Activated CD8-positive, alpha-beta T cell treated with anti-CD3 and anti-CD28 coated beads for 36 hours (primary cell): Measurements from ENCODE around the gene ERF. TPM values are rescaled to one million over a fixed set of nuclear protein-coding genes. Genes with fewer than 3 reads are reported as not detected.

Source experiments
- ATAC-seq: fragments of 200-7000 bp; cut with Tn5 transposase; one replicate; pipeline ENCODE4 v1.10.0; 2021; ENCODE audit warnings: mild to moderate bottlenecking, moderate library complexity
- CTCF ChIA-PET: fragments of 350-600 bp; sonication (Branson Sonifier 250); formaldehyde crosslinking; loops from one replicate; lab custom pipeline; 2021; ENCODE audit warnings: antibody characterized with exemption; lab: Charles Lee
- POLR2A ChIA-PET: fragments of 350-600 bp; sonication (Branson Sonifier 250); formaldehyde crosslinking; loops from one replicate; lab custom pipeline; 2021; ENCODE audit warnings: antibody characterized with exemption; lab: Charles Lee
- DNase-seq: peaks from one replicate; pipeline ENCODE4 v3.0.0-alpha.2; 2020
- H3K27ac Mint-ChIP-seq: one replicate; pipeline ENCODE4 v1.8.0; 2021; ENCODE audit warnings: mild to moderate bottlenecking, mixed read lengths
- H3K27me3 Mint-ChIP-seq: one replicate; pipeline ENCODE4 v1.8.0; 2021; ENCODE audit warnings: mixed read lengths
- H3K36me3 Mint-ChIP-seq: one replicate; pipeline ENCODE4 v1.8.0; 2021; ENCODE audit warnings: low read depth, mixed read lengths
- H3K4me1 Mint-ChIP-seq: one replicate; pipeline ENCODE4 v1.8.0; 2021; ENCODE audit warnings: low read depth, mixed read lengths
- H3K4me3 Mint-ChIP-seq: one replicate; pipeline ENCODE4 v1.8.0; 2021; ENCODE audit warnings: mild to moderate bottlenecking, moderate library complexity, mixed read lengths
- H3K9me3 Mint-ChIP-seq: one replicate; pipeline ENCODE4 v1.8.0; 2021; ENCODE audit warnings: mixed read lengths
- intact Hi-C: fragments of 100-400 bp; cut with micrococcal nuclease; formaldehyde crosslinking; loops from one replicate; pipeline ENCODE4 v1.10.0; 2022
- total RNA-seq, 2 experiments: library from RNA; stranded (reverse); gene quantifications; one replicate each; pipeline ENCODE4 v1.2.3, GENCODE V29; 2021
- TF ChIP-seq, protein P1 (sequence below): fragments of 200-600 bp; IDR thresholded peaks from one replicate; pipeline ENCODE4 v1.8.0; 2022; ENCODE audit warnings: antibody characterized with exemption, mild to moderate bottlenecking

Gene ERF
- total RNA-seq, 2 experiments from 2014 or later: 60.0 to 69.2 TPM

DNA sequence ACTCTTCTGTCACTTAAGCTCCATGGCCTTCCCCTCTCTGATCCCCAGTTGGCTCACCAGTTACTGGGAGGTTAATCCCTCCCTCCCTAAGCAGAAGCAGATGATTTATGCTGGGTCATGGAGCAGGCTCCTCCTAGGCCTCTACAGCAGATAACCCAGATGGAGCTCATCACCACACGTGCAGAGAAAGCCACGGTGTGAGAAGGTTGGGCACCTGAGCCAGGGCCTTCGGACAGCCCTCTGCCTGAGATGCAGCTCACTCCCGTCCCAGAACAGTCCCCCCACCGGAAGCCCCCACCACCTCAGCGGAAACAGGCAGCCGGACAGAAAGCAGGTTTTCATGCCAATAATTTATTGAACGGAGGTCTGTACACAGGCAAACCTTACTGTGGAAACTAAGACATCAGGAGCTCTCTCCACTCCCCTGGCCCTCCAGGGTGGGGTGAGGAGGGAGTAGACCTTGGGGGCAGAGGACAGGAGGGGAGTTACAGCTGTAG, 25.0 kb downstream of the ERF start:
- Mint-ChIP-seq H3K36me3 (peaks cover 51% of the 10 kb centered on the region), H3K27ac (peak overlapping the region; percentile 83), H3K9me3 (no peaks in the 10 kb centered on the region), H3K27me3 (no peaks in the 10 kb centered on the region), H3K4me3 (no peak overlapping the region), H3K4me1 (peaks cover 27% of the 10 kb centered on the region)
- ChIA-PET CTCF (interaction anchor here (1.1 to 1.9 kb wide), 4 partner anchors 8 to 50 kb away, joined by 3 to 6 read pairs (median 4); no protein-coding TSS in a partner anchor), POLR2A (interaction anchor here (1.2 to 17.2 kb wide), 2 partner anchors 10 to 14 kb away, joined by 4 to 195 read pairs; partner anchors contain the start of gene GSK3A)
- no peak for ATAC-seq
- intact Hi-C loops: no loop called here
- DNase-seq: no peak
- TF ChIP-seq, protein P1, sequence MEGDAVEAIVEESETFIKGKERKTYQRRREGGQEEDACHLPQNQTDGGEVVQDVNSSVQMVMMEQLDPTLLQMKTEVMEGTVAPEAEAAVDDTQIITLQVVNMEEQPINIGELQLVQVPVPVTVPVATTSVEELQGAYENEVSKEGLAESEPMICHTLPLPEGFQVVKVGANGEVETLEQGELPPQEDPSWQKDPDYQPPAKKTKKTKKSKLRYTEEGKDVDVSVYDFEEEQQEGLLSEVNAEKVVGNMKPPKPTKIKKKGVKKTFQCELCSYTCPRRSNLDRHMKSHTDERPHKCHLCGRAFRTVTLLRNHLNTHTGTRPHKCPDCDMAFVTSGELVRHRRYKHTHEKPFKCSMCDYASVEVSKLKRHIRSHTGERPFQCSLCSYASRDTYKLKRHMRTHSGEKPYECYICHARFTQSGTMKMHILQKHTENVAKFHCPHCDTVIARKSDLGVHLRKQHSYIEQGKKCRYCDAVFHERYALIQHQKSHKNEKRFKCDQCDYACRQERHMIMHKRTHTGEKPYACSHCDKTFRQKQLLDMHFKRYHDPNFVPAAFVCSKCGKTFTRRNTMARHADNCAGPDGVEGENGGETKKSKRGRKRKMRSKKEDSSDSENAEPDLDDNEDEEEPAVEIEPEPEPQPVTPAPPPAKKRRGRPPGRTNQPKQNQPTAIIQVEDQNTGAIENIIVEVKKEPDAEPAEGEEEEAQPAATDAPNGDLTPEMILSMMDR: no peak

DNA sequence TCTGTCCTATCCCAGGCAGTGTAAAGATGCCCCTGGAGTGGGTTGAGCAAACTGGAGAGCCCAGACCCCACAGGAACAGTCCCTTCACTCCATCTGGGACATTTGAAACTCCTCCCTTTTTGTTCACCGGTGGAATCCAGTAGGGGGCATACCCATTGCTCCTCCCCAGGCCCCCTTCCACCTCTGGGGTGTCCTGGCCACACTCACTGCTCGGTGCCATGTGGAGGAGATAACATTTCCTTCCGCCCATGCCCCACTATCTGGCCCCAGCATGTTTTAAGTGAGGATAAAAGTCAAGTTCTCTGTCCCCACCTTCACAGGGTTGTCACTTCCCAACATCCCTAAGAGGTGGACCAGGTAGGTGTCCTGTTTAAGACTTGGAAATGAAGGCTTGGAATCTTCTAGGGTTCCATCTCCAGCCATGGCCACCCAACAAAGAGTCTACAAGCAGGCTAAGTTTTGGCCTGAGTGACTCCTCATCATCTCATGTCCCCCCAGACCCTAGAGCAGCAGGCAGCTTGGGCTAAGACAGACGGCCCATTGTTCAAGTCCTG, 25.6 kb downstream of the ERF start:
- DNase-seq (no peak), ATAC-seq (no peak)
- H3K4me1 Mint-ChIP-seq: peaks cover 27% of the 10 kb centered on the region
- POLR2A ChIA-PET: interaction anchor here (0.8 to 17.2 kb wide), 2 partner anchors 9 to 10 kb away, joined by 4 to 195 read pairs; partner anchors contain the start of genes GSK3A and ZNF526
- H3K36me3 Mint-ChIP-seq: peaks cover 54% of the 10 kb centered on the region
- CTCF ChIA-PET: interaction anchor here (1.4 to 1.9 kb wide), 2 partner anchors 16 to 50 kb away, joined by 5 to 6 read pairs; no protein-coding TSS in a partner anchor
- no peaks in the 10 kb centered on the region for H3K27me3 Mint-ChIP-seq
- H3K27ac Mint-ChIP-seq: peak overlapping the region; percentile 83
- intact Hi-C loops: no loop called here
- TF ChIP-seq, protein P1: no peak
- H3K4me3 Mint-ChIP-seq: no peak overlapping the region
- no peaks in the 10 kb centered on the region for H3K9me3 Mint-ChIP-seq

DNA sequence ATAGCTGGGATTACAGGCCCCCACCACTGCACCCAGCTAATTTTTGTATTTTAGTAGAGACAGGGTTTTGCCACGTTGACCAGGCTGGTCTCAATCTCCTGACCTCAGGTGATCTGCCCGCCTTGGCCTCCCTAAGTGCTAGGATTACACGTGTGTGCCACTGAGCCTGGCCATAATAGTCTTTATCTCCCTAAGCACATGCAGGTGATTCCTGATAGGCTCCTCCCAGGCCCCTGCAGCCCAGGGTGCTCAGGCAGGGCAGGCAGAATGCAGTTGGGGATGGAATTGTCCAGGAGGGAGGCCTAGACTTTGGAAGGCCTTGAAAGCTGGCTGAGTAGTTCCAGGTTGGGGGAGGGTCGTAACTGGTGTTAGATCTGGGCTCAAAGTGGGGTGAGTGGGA, 26.3 kb downstream of the ERF start:
- H3K27me3 Mint-ChIP-seq: no peaks in the 10 kb centered on the region
- DNase-seq (no peak), ATAC-seq (no peak)
- no peaks in the 10 kb centered on the region for H3K9me3 Mint-ChIP-seq
- ChIA-PET POLR2A (interaction anchor here (0.8 to 17.2 kb wide), 2 partner anchors 8 to 11 kb away, joined by 4 to 195 read pairs; partner anchors contain the start of genes GSK3A and ZNF526), CTCF (interaction anchor here (0.6 to 1.9 kb wide), 4 partner anchors 9 to 16 kb away, joined by 3 to 6 read pairs (median 4); no protein-coding TSS in a partner anchor)
- TF ChIP-seq, protein P1: no peak
- H3K4me1 Mint-ChIP-seq: peaks cover 26% of the 10 kb centered on the region
- peak overlapping the region; percentile 12 for H3K27ac Mint-ChIP-seq
- peaks cover 50% of the 10 kb centered on the region for H3K36me3 Mint-ChIP-seq
- intact Hi-C loops: no loop called here
- no peak overlapping the region for H3K4me3 Mint-ChIP-seq

DNA sequence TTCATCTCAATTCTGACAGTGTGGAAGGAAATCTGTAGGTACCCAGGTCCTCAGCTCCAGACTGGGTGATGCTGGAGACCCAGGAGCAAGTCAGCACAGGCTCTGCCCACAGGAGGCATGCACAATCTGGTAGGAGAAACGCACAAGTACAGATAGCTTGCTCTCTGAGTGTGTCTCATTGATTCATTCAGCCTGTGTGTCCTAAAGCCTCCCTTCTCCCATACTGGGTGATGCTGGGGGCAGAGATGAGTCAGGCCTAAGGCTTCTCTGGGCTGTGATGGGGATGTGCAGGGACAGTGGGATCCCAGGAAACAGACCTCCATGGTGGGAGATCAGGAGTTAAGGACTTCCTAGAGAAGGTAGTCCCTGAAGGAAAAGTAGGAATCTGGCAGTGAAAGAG, 28.0 kb downstream of the ERF start:
- peaks cover 53% of the 10 kb centered on the region for H3K36me3 Mint-ChIP-seq
- DNase-seq (no peak), ATAC-seq (no peak)
- no peaks in the 10 kb centered on the region for H3K9me3 Mint-ChIP-seq
- H3K27ac Mint-ChIP-seq: peak overlapping the region; percentile 46
- TF ChIP-seq, protein P1: no peak
- peaks cover 32% of the 10 kb centered on the region for H3K4me1 Mint-ChIP-seq
- no peak overlapping the region for H3K4me3 Mint-ChIP-seq
- H3K27me3 Mint-ChIP-seq: no peaks in the 10 kb centered on the region
- ChIA-PET CTCF (no interaction called here), POLR2A (interaction anchor here (17.2 kb wide), 1 partner anchor 13 kb away, joined by 195 read pairs; the partner anchor contains the start of gene GSK3A)
- intact Hi-C loops: no loop called here
